CD4-positive, alpha-beta T cell treated with Interleukin-2 at 100 ng/mL for 4 hours (primary cell): ENCODE data around the gene RPL28.
A peak's percentile ranks its signal among the peaks of the same experiment; 100 is the strongest.
"Not testable (repeated sequence)": the region's sequence is repeated elsewhere in the genome, so short reads cannot be mapped to it uniquely, and the experiment has no call there.

ENCODE experiments used
- DNase-seq: peaks from one replicate; pipeline ENCODE4 v3.0.0-alpha.2; 2020; ENCODE audit warnings: low spot score

Gene RPL28

GRCh38 chr19:55392820-55393761 is 7.4 kb downstream of the RPL28 start:
- DNase-seq = no peak

- no peak for DNase-seq
These were observed 12.6 kb downstream of the RPL28 start for GRCh38 chr19:55398200-55398925.

- DNase-seq = no peak
These were observed 14.8 kb downstream of the RPL28 start for GRCh38 chr19:55400281-55401087.

- DNase-seq = not testable (repeated sequence)
These were observed 15.7 kb downstream of the RPL28 start for GRCh38 chr19:55401390-55401789.

- no peak for DNase-seq
These were observed 16.8 kb downstream of the RPL28 start for GRCh38 chr19:55402509-55402908.

GRCh38 chr19:55405638-55406037 is 19.9 kb downstream of the RPL28 start:
- DNase-seq = no peak

- DNase-seq = no peak
These were observed 20.5 kb downstream of the RPL28 start for GRCh38 chr19:55406091-55406825.

GRCh38 chr19:55406826-55407549 is 21.3 kb downstream of the RPL28 start:
- peak; percentile 16 for DNase-seq

- not testable (repeated sequence) for DNase-seq
These were observed 21.7 kb downstream of the RPL28 start, which contains the start of gene UBE2S for GRCh38 chr19:55407550-55407799. UBE2S (minus strand) TSS chr19:55407788; CDS start chr19:55407589, 199 bp downstream.

- DNase-seq = peak; percentile 98
These were observed 22.2 kb downstream of the RPL28 start for GRCh38 chr19:55407800-55408532.

GRCh38 chr19:55408533-55408872 is 22.8 kb downstream of the RPL28 start:
- no peak for DNase-seq

GRCh38 chr19:55409179-55409578 is 23.4 kb downstream of the RPL28 start:
- not testable (repeated sequence) for DNase-seq

GRCh38 chr19:55410168-55410567 is 24.4 kb downstream of the RPL28 start:
- no peak for DNase-seq

- DNase-seq = peak; percentile 63
These were observed 32.5 kb downstream of the RPL28 start for GRCh38 chr19:55418185-55418584.

- DNase-seq = no peak
These were observed 33.4 kb downstream of the RPL28 start for GRCh38 chr19:55419103-55419502.

- no peak for DNase-seq
These were observed 34.0 kb downstream of the RPL28 start for GRCh38 chr19:55419624-55420236.

- peak; percentile 50 for DNase-seq
These were observed 35.5 kb downstream of the RPL28 start for GRCh38 chr19:55421281-55421680.

GRCh38 chr19:55423225-55424005 is 37.7 kb downstream of the RPL28 start:
- DNase-seq = no peak

- no peak for DNase-seq
These were observed 38.8 kb downstream of the RPL28 start for GRCh38 chr19:55424518-55424917.
